Ascending aorta (tissue), 2 donors: Measurements from ENCODE around the gene RTRAF. TPM values are rescaled to one million over a fixed set of nuclear protein-coding genes. Genes with fewer than 3 reads are reported as not detected.

Experiments used
- DNase-seq, 2 donors: peaks; one replicate each; pipeline ENCODE4 v3.0.0-alpha.2; 2019; ENCODE audit warnings: low spot score in 2 of 2
- H3K27ac ChIP-seq, 2 donors: fragments of 200-600 bp; sonication (generic); one replicate each; pipeline ENCODE4 v1.5.1; 2016 to 2017; ENCODE audit warnings: mild to moderate bottlenecking in 1 of 2
- H3K27me3 ChIP-seq: fragments of 200-600 bp; sonication (generic); one replicate; pipeline ENCODE4 v1.5.1; 2017
- H3K36me3 ChIP-seq, 2 donors: fragments of 200-600 bp; sonication (generic); one replicate each; pipeline ENCODE4 v1.5.1; 2016
- H3K4me1 ChIP-seq, 2 donors: fragments of 200-600 bp; sonication (generic); one replicate each; pipeline ENCODE4 v1.5.1; 2016 to 2017; ENCODE audit warnings: mild to moderate bottlenecking in 1 of 2
- H3K4me3 ChIP-seq, 2 donors: fragments of 200-600 bp; sonication (generic); one replicate each; pipeline ENCODE4 v1.5.1; 2016 to 2017; ENCODE audit warnings: mild to moderate bottlenecking in 1 of 2
- H3K9me3 ChIP-seq, 2 donors: fragments of 200-600 bp; sonication (generic); one replicate each; pipeline ENCODE4 v1.5.1; 2016
- CTCF ChIP-seq, 3 experiments: fragments of 200-600 bp in 2 of 3; fragments of 450-650 bp in 1 of 3; sonication (generic) in 2 of 3; IDR thresholded peaks; one replicate each; pipeline ENCODE4 v1.5.1; 2016 to 2019; ENCODE audit warnings: antibody characterized with exemption in 3 of 3, mild to moderate bottlenecking in 1 of 3, moderate library complexity in 1 of 3
- intact Hi-C: fragments of 100-400 bp; cut with DNase I; formaldehyde crosslinking; loops from one replicate; pipeline ENCODE4 v1.15.1; 2023
- total RNA-seq: library from RNA; depleted of rRNA; stranded (reverse); fragments of >200 nt; gene quantifications from one replicate; pipeline ENCODE4 v1.1.0, GENCODE V29; 2016

RTRAF gene
- total RNA-seq, 1 donor from 2014 or later: 15.3 TPM

DNA sequence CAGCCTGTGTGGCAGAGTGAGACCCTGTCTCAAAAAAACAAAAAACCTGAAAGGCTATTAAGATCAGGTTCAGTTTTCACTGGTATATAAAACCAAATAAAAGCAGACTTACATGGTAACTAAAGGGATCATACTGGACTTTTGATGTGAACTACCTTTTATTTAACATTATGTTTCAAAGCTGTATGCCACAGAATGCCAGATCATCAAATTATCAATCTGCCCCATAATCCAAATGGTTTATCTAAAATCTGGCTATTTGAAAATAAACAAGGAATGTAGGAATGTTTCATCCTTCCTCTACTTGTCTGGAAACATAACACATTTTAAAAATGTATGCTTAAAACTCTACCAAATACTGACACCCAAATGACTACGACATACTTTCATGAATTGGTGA is 65.3 kb downstream of the RTRAF start:
- no peaks in the 10 kb centered on the region for H3K9me3 ChIP-seq
- no peak overlapping the region for H3K27ac ChIP-seq
- no peak for DNase-seq
- H3K36me3 ChIP-seq: no peaks in the 10 kb centered on the region
- no peak overlapping the region for H3K4me3 ChIP-seq
- no peaks in the 10 kb centered on the region for H3K27me3 ChIP-seq
- peaks cover 16 to 27% of the 10 kb centered on the region in 2 donors for H3K4me1 ChIP-seq
- intact Hi-C loops: no loop called here
- TF ChIP-seq CTCF (IDR thresholded peaks at IDR 0.05): no peak

- TF ChIP-seq CTCF (IDR thresholded peaks at IDR 0.05): no peak
- Histone ChIP-seq H3K27me3 (no peaks in the 10 kb centered on the region), H3K4me3 (no peak overlapping the region), H3K36me3 (no peaks in the 10 kb centered on the region), H3K9me3 (no peaks in the 10 kb centered on the region), H3K27ac (no peak overlapping the region), H3K4me1 (peaks cover 16 to 29% of the 10 kb centered on the region in 2 donors)
- DNase-seq: no peak
- intact Hi-C loops: no loop called here
These were observed 65.8 kb downstream of the RTRAF start for GRCh38 chr14:52055167-52055566.

GRCh38 chr14:52058341-52058740 is 69.0 kb downstream of the RTRAF start:
- Histone ChIP-seq H3K9me3 (no peaks in the 10 kb centered on the region), H3K27ac (peak overlapping the region in 1 of 2 donors; percentile 59), H3K4me3 (no peak overlapping the region), H3K27me3 (no peaks in the 10 kb centered on the region), H3K36me3 (no peaks in the 10 kb centered on the region), H3K4me1 (peaks cover 3 to 22% of the 10 kb centered on the region in 2 donors)
- intact Hi-C loops: no loop called here
- no peak for DNase-seq
- no peak for TF ChIP-seq CTCF (IDR thresholded peaks at IDR 0.05)

GRCh38 chr14:52059649-52060048 is 70.3 kb downstream of the RTRAF start:
- intact Hi-C loops: loop anchor here (10.0 kb wide), 1 partner anchor 405 kb away; the partner anchor contains the start of gene FRMD6
- Histone ChIP-seq H3K4me1 (peaks cover 3 to 22% of the 10 kb centered on the region in 2 donors), H3K27ac (peak overlapping the region; percentile 54 to 74)

GRCh38 chr14:52060080-52060479 is 70.7 kb downstream of the RTRAF start:
- H3K4me1 ChIP-seq: peaks cover 3 to 22% of the 10 kb centered on the region in 2 donors
- DNase-seq: no peak
- no peaks in the 10 kb centered on the region for H3K27me3 ChIP-seq
- no peak for TF ChIP-seq CTCF (IDR thresholded peaks at IDR 0.05)
- intact Hi-C loops: loop anchor here (10.0 kb wide), 1 partner anchor 405 kb away; the partner anchor contains the start of gene FRMD6
- H3K36me3 ChIP-seq: no peaks in the 10 kb centered on the region
- no peak overlapping the region for H3K4me3 ChIP-seq
- peak overlapping the region; percentile 54 to 74 for H3K27ac ChIP-seq
- no peaks in the 10 kb centered on the region for H3K9me3 ChIP-seq

More at GRCh38 chr14:52059649-52060048, 70.3 kb downstream of the RTRAF start:
- Histone ChIP-seq H3K27me3 (no peaks in the 10 kb centered on the region), H3K36me3 (no peaks in the 10 kb centered on the region), H3K9me3 (no peaks in the 10 kb centered on the region), H3K4me3 (no peak overlapping the region)
- TF ChIP-seq CTCF (IDR thresholded peaks at IDR 0.05): no peak
- no peak for DNase-seq

Other genes with a start within 250 kb of the RTRAF start
- 11.4 TPM for gene GNG2, start 128.9 kb upstream of the RTRAF start, total RNA-seq
- 12.2 TPM for gene NID2, start 79.5 kb downstream of the RTRAF start, total RNA-seq